ENCODE measurements around the gene PLXNB1.

PLXNB1 gene

GRCh38 chr3:48459331-48459730 is 29.4 kb upstream of the PLXNB1 start:
- peaks cover 15 to 84% of the 10 kb centered on the region in 2 experiments; a peak in 2 of 3 replicates for H3K36me3 ChIP-seq (ENCODE audit: control insufficient read depth in 2 of 2, insufficient read depth in 1 of 2, low read length in 2 of 2)
- CTCF ChIA-PET: no interaction called here

GRCh38 chr3:48456456-48456855 is 26.6 kb upstream of the PLXNB1 start:
- H3K4me3 ChIP-seq (ENCODE audit: low read depth, low read length): no peak overlapping the region
- CTCF ChIA-PET: interaction anchor here (1.2 to 1.9 kb wide), 3 partner anchors 21 to 93 kb away, joined by 3 to 7 read pairs (median 5); no protein-coding TSS in a partner anchor
- POLR2A ChIA-PET: interaction anchor here (0.6 kb wide), 1 partner anchor 19 kb away, joined by 3 read pairs; no protein-coding TSS in a partner anchor
- H3K27ac ChIP-seq (ENCODE audit: extremely low read depth, low read depth, low read length): no peak overlapping the region
- TF ChIP-seq ZNF549 (tag by site-specific recombination; IDR thresholded peaks at IDR 0.05) (no peak), ZBTB17 (tag by site-specific recombination; IDR thresholded peaks at IDR 0.05) (peak; percentile 51; the same call in 1 of the 2 replicates)
- no peaks in the 10 kb centered on the region for H3K4me1 ChIP-seq (ENCODE audit: control insufficient read depth, insufficient read depth, low read length)
- H3K9me3 ChIP-seq (ENCODE audit: control insufficient read depth, insufficient read depth, low read depth, low read length): no peaks in the 10 kb centered on the region
- peaks cover 20 to 95% of the 10 kb centered on the region in 2 experiments; a peak in 2 of 3 replicates for H3K36me3 ChIP-seq (ENCODE audit: control insufficient read depth in 2 of 2, insufficient read depth in 1 of 2, low read length in 2 of 2)

More at GRCh38 chr3:48459331-48459730, 29.4 kb upstream of the PLXNB1 start:
- H3K4me1 ChIP-seq (ENCODE audit: control insufficient read depth, insufficient read depth, low read length): no peaks in the 10 kb centered on the region
- H3K9me3 ChIP-seq (ENCODE audit: control insufficient read depth, insufficient read depth, low read depth, low read length): no peaks in the 10 kb centered on the region
- no peak overlapping the region for H3K4me3 ChIP-seq (ENCODE audit: low read depth, low read length)
- POLR2A ChIA-PET: interaction anchor here (1.2 to 1.4 kb wide), 2 partner anchors 10 to 20 kb away, joined by 4 to 5 read pairs; partner anchors contain the start of genes CCDC51 and TMA7
- TF ChIP-seq GLIS1 (tag by site-specific recombination; IDR thresholded peaks at IDR 0.05): no peak
- TF ChIP-seq ZBTB8A (tag by site-specific recombination; IDR thresholded peaks at IDR 0.05): no peak
- no peak for TF ChIP-seq ZNF362 (tag by site-specific recombination; IDR thresholded peaks at IDR 0.05)
- TF ChIP-seq ZSCAN30 (tag by site-specific recombination; IDR thresholded peaks at IDR 0.05): no peak
- TF ChIP-seq ZNF335 (tag by site-specific recombination; conservative IDR thresholded peaks at IDR 0.05): no peak
- TF ChIP-seq ZSCAN23 (tag by site-specific recombination; IDR thresholded peaks at IDR 0.05): no peak
- TF ChIP-seq ZNF707 (tag by site-specific recombination; IDR thresholded peaks at IDR 0.05): no peak
- no peak for TF ChIP-seq ZNF776 (tag by site-specific recombination; IDR thresholded peaks at IDR 0.05; ENCODE audit: borderline replicate concordance)
- TF ChIP-seq HOXD13 (CRISPR knock-in tag; IDR thresholded peaks at IDR 0.05; ENCODE audit: borderline replicate concordance): no peak
- TF ChIP-seq ZNF354C (tag by site-specific recombination; IDR thresholded peaks at IDR 0.05; ENCODE audit: borderline replicate concordance, low read depth): no peak
- no peak for TF ChIP-seq SCRT1 (tag by site-specific recombination; IDR thresholded peaks at IDR 0.05; ENCODE audit: borderline replicate concordance)
- TF ChIP-seq EGR2 (tag by site-specific recombination; IDR thresholded peaks at IDR 0.05; ENCODE audit: low read depth): no peak
- no peak for TF ChIP-seq ZBTB10 (tag by site-specific recombination; IDR thresholded peaks at IDR 0.05)
- TF ChIP-seq ZNF488 (tag by site-specific recombination; IDR thresholded peaks at IDR 0.05): no peak
- H3K27ac ChIP-seq (ENCODE audit: extremely low read depth, low read depth, low read length): no peak overlapping the region

- Histone ChIP-seq H3K4me3 (ENCODE audit: low read depth, low read length) (no peak overlapping the region), H3K36me3 (ENCODE audit: control insufficient read depth in 2 of 2, insufficient read depth in 1 of 2, low read length in 2 of 2) (peaks cover 20 to 62% of the 10 kb centered on the region in 2 experiments; a peak in 2 of 3 replicates), H3K9me3 (ENCODE audit: control insufficient read depth, insufficient read depth, low read depth, low read length) (no peaks in the 10 kb centered on the region), H3K27ac (ENCODE audit: extremely low read depth, low read depth, low read length) (no peak overlapping the region), H3K4me1 (ENCODE audit: control insufficient read depth, insufficient read depth, low read length) (no peaks in the 10 kb centered on the region; the same call in 1 of the 2 replicates)
- TF ChIP-seq ZNF791 (tag by site-specific recombination; IDR thresholded peaks at IDR 0.05) (no peak), ZNF561 (tag by site-specific recombination; IDR thresholded peaks at IDR 0.05; ENCODE audit: borderline replicate concordance) (no peak), TRIM28 (IDR thresholded peaks at IDR 0.05; ENCODE audit: borderline replicate concordance, low read length) (no peak), ZBTB21 (tag by site-specific recombination; IDR thresholded peaks at IDR 0.05) (no peak), SP2 (tag by site-specific recombination; IDR thresholded peaks at IDR 0.05) (no peak), ZNF645 (tag by site-specific recombination; IDR thresholded peaks at IDR 0.05) (no peak), ZNF184 (tag by site-specific recombination; IDR thresholded peaks at IDR 0.05) (no peak)
- POLR2A ChIA-PET: interaction anchor here (1.3 kb wide), 1 partner anchor 56 kb away, joined by 3 read pairs; no protein-coding TSS in a partner anchor
- CTCF ChIA-PET: interaction anchor here (1.6 kb wide), 1 partner anchor 15 kb away, joined by 6 read pairs; no protein-coding TSS in a partner anchor
Measured at GRCh38 chr3:48451270-48451669, 21.4 kb upstream of the PLXNB1 start.

All from HEK293 (cell line).